ENCODE measurements around the gene RPL22.

- no peak for TF ChIP-seq CTCF (IDR thresholded peaks at IDR 0.05; ENCODE audit: borderline replicate concordance, extremely low read depth, low read length, poor library complexity, severe bottlenecking)
- TF ChIP-seq EZH2 (IDR thresholded peaks at IDR 0.05; ENCODE audit: borderline replicate concordance, low read depth, low read length, severe bottlenecking): no peak
Observed at GRCh38 chr1:6239950-6240768, 40.8 kb upstream of the RPL22 start.

Data from DND-41 (cell line).